ENCODE data around the gene GLG1.

GLG1 gene

DNA sequence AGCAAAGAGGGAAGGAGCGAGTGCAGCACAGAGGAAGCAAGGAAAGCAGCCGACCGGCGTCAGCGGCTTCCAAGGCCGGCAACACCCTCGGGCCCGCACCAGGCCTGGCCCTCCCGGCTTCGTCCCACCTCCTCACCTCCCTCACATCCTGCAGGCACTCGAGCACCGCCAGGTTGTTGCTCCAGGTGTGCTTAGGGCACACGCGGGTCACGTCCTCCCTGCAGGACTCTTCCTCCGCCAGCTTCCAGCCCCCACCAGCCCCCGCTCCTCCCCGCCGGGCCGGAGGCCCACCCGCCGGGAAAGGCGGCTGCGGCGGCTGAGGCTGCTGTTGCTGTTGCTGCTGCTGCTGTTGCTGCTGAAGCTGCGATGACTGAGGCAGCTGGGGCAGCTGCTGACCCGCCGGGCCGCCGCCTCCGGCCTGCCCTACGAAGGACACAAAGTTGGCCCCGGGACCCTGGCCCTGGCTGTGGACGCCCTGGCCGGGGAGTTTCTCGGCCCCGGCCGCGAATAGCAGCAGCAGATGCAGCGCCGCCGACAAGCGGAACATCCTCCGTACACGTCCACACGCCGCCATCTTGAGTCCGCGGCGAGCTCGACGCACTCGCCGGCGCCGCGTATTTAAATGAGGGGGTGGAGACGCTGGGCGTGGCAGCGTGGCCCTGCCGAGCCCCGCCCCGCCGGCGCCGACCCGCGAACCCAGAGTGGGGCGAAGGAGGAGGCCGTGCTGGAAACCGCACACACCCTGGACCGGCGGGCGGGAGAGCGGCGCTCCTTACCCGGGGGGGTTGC, at the start of gene GLG1:
Gene GLG1 (minus strand): TSS at position 594 of the 789 bp plus-strand sequence. CDS start 20 bp downstream, at position 574.
- peak; percentile 94 for DNase-seq

DNA sequence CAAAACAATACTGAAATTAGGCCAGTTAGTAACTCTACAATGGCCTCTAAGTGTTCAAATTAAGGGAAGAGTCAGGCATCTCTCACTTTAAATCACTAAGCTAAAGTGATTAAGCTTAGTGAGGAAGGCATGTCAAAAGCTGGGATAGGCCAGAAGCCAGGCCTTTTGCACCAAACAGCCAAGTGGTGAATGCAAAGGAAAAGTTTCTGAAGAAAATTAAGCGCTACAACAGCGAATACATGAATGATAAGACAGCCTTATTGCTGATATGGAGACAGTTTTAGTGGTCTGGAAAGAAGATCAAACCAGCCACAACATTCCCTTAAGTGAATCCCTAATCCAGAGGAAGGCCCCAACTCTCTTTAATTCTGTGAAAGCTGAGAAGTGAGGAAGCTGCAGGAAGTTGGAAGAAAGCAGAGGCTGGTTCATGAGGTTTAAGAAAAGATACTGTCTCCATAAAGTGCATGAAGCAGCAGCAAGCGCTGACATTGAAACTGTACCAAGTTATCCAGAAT, 47.7 kb upstream of the GLG1 start:
- peak; percentile 53 for DNase-seq

DNA sequence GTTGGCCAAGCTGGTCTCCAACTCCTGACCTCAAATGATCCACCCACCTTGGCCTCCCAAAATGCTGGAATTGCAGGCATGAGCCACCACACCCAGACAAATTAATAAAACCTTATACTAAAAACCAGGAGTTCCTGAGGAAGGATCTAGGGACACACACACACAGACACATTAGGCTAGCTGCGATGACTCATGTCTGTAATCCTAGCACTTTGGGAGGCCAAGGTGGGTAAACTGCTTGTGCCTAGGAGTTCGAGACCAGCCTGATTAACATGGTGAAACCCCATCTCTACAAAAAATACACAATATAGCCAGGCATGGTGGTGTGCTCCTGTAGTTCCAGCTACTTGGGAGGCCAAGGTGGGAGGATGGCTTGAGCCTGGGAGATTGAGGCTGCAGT, 46.0 kb upstream of the GLG1 start:
- peak; percentile 59 for DNase-seq

DNA sequence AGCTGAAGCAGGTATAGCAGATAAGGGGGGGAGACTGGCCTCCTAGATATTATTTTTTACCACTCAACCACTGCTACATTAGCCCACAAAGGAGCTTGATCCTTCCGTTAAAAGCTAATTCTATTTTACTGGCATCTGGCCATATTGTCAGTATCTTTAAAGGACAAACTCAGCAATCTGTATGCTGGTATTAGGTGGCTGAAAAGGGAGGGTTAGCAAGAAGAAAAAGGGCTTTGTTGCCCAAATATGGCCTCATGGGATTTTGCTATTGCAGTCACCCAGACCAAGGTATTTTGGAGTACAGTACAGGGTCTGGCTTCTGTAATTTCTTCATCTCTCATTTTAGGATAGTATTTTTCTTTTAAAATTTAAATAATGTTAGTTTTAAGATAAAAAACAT, 45.3 kb upstream of the GLG1 start:
- no peak for DNase-seq

DNA sequence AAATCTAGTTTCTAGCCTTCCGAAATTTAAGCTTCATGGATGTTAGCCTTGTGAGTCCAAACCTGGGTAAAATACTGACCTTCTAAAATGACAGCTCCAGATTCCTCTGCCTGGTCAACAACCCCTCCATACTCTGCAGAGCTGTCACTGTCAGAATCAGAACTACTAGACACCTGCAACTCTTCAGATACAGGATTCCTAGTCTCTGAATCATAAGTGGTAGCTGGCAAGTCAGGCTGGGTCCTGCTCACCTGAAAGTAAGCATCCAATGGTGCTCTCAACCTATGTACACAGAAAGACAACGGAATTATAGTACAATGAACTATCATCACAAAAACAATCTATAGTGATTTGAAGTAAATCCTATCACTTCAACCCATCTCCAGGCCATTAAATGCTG, 44.9 kb upstream of the GLG1 start:
- DNase-seq = peak; percentile 62

DNA sequence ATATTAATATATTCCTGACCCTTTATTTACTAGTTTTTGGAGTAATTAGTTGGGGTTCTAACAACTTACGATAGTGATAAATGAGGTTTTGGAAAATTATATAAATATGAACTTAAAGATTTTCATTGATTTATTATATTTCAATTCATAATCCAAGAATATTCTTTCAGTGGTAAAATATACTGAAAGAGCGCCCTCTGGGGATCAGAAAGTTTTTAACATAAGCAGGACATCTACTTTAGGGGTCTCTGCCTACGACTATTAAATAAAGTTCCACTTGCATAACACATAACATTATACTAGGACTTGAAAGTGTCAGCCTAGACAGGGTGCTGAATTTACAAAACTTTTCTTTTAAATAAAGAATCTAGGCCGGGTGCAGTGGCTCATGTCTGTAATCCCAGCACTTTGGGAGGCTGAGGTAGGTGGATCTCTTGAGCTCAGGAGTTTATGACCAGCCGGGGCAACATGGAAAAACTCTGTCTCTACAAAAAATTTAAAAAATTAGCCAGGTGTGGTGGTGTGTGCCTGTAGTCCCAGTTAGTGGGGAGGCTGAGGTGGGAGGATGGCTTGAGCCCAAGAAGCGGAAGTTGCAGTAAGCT, 44.2 kb upstream of the GLG1 start:
- peak; percentile 33 for DNase-seq

DNA sequence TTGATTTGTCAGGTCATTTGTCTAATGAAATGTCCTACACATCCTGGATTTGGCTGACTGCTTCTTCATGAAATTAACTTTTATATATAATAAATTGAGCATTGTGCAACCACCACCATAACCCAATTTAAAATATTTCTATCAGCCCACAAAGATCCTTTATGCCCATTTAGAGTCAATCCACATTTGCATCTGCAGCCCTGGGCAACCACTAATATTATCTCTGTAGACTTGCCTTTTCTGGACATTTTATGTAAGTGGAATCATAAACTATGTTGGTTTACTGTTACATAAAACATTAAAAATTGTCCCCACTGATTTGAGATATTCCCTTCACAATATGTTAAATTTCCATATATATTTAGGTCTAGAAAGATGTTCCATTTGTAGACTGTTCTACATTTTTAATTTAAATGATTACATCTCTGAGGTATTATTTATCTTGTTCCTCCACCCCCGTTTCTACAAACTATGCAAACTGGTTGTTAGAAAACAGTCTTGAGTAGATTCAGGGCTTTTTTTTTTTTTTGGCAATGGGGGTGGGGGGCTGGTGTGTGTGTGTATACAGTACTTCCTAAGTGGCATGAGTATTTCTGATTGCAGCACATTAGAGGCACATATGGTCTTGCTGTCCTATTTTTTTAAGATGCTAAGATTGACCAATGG, 43.1 kb upstream of the GLG1 start:
- no peak for DNase-seq

DNA sequence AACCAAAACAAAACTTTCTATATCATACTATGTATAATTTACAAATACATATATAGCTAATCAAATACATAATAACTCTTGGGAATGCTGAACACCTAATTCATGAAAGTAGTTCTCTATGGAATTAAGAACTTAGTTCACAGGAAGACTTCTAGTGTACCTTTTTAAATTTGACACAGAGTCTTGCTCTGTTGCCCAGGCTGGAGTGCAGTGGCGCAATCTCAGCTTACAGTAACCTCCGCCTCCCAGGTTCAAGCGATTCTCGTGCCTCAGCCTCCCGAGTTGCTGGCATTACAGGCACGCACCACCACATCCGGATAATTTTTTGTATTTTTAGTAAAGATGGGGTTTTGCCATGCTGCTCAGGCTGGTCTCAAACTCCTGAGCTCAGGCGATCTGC, 35.1 kb upstream of the GLG1 start:
- DNase-seq = no peak

DNA sequence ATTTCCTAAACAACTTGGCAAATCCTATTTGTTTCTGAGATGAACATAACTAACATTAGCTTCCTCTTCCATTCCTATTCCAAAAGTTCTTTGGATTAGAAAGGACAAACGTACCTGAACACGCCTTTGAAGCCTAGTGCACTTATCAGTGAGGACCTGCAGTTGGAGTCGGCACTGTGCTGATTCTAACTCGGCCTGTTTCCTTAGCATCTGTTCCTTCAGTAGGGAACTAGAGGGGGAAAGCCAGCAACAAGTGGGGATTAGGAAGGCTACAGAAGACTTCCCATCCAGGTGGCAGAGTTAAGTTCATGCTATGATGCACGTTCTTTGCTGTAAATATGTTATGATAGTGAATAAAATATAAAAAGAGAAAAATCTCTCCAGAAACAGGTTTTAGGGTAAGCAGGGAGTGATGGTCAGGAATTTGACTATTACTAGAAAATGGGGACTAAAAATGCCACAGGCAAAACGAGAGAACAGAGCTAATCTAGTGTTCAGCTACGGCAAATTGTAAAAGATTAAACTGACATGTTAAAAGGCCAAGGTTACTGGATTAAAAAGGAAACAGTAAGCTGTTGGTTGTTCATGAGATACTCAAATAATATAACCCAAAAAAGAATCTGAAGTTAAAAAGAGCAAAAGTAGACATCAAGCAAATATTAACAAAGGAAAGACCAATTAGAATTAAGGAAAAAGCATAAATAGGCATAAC, 31.0 kb upstream of the GLG1 start:
- DNase-seq = peak; percentile 25

GRCh38 chr16:74635303-74635702, 28.4 kb upstream of the GLG1 start:
- no peak for DNase-seq

DNA sequence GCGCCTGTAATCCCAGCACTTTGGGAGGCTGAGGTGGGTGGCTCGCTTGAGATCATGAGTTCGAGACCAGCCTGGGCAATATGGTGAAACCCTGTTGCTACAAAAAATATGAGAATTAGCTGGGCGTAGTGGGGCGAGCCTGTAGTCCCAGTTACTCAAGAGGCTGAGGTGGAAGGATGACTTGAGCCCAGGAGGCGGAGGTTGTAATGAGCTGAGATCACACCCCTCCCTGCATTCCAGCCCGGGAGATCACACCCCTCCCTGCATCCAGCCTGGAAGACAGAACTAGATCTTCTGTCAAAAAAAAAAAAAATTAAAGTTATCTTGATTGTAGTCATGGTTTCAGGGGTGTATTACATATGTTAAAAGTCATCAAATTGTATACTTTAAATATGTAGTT, 26.8 kb upstream of the GLG1 start:
- DNase-seq = no peak

GRCh38 chr16:74627506-74628220, 20.7 kb upstream of the GLG1 start:
- DNase-seq = no peak

GRCh38 chr16:74626741-74627416, 20.0 kb upstream of the GLG1 start:
- peak; percentile 8 for DNase-seq

GRCh38 chr16:74625500-74626350, 18.8 kb upstream of the GLG1 start:
- DNase-seq = peak; percentile 10

- DNase-seq = peak; percentile 32
Observed at GRCh38 chr16:74623839-74624235, 16.9 kb upstream of the GLG1 start.

- peak; percentile 46 for DNase-seq
Observed at GRCh38 chr16:74623214-74623838, 16.4 kb upstream of the GLG1 start.

DNA sequence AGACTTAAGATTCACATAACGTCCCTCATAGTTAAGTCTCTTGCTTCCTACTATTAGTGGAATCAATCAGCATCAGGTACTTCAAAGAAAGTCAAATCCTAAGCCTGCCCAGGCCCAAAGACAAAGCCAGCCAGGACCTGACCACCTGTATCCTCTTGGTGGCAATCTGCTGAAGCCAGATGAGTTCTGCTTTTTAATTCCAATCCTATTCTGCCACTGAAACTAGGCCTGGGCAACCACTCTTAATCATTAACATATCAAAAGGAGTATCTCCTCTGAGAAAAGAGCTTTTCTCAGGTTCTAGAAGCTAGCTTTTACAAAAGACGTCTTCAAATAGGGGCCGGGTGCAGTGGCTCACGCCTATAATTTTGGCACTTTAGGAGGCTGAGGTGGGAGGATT, 15.1 kb upstream of the GLG1 start:
- peak; percentile 3 for DNase-seq

DNA sequence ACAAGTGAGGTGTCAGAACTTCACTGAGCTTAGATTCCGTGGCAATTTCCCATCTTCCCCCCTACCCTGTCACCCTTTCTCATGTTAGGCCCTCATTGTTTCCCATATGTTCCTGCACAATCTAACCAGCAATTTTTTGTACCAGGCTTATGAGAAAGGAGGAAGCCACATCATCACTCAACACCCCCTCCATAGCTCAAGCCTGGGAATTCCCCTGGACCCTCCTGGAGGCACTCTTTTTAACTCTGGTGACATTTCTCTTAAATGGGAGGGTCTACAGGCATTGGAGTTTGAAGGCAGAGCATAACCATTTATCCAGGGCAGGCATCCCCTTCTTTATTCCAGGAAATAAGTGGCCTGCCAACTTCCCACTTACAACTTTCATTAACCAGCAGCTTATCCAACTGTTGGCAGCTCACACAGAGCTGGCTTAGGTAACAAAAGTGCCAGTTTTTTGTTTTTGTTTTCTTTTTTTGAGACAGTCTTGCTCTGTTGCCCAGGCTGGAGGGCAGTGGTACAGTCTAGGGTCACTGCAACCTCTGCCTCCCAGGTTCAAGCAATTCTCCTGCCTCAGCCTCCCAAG, 10.4 kb upstream of the GLG1 start:
- DNase-seq = no peak

DNA sequence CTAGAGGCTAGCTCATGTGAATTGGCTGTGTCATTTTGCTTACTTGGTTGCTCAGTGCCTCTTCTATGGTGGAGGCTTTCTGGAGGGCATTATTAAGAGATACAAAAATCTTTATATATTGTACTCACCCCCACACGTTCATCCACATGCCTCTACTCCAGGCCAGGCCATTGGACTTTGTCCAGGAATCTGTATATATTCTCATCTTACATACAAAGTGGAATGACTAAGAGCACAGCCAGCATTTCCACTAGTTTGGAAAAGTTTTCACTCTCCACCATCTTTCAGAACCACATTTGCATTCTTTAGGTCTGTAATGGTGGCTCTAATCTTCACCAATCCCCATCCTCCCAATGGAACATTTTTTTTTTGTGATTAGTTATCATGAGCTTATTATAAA, 4.8 kb upstream of the GLG1 start:
- no peak for DNase-seq

GRCh38 chr16:74608944-74609343, 2.0 kb upstream of the GLG1 start:
- DNase-seq = no peak

Data from islet precursor cell (in vitro differentiated cells).